Hematopoietic multipotent progenitor cell treated with erythropoietin and hydrocortisone succinate and interleukin-3 and kit ligand, for 6 days (in vitro differentiated cells): ENCODE measurements around the gene ARSA.
A peak's percentile ranks its signal among the peaks of the same experiment; 100 is the strongest.

Experiments used
- DNase-seq: peaks from one replicate; pipeline ENCODE4 v3.0.0-alpha.2; 2015

The ARSA gene

GRCh38 chr22:50577697-50577986 lies 50.3 kb downstream of the ARSA start:
- no peak for DNase-seq

GRCh38 chr22:50576806-50577696 lies 50.9 kb downstream of the ARSA start:
- DNase-seq, result no peak

- peak; percentile 50 for DNase-seq
Measured at GRCh38 chr22:50576070-50576469, 51.9 kb downstream of the ARSA start.

DNA sequence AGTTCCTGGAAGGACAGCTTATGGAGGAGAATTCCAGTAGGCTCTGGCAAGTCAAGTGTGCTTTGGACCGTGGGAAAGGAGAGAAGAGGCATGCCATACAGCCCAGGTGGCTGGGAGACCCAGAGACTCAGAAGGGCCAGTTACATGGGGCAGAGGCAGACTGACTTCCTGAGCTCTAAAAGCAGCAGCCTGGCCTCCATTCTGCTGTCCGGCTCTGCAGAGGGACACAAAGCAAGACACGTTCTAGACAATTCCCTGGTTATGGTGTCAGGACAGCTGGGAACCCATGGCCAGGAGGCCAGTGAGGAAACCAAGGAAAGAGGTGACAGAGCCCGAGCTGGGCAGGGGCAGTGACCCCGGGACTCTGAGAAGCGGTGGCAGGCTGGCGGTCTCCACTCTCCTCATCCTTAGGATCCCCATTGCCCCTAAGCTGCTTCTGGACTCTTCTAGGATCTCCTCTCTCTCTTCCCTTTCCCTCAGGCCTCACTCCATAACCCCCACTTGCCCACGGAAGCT lies 52.5 kb downstream of the ARSA start:
- no peak for DNase-seq
